ENCODE data around the gene OR1D5.
"Not testable (repeated sequence)": the region's sequence is repeated elsewhere in the genome, so short reads cannot be mapped to it uniquely, and the experiment has no call there.

The OR1D5 gene

DNA sequence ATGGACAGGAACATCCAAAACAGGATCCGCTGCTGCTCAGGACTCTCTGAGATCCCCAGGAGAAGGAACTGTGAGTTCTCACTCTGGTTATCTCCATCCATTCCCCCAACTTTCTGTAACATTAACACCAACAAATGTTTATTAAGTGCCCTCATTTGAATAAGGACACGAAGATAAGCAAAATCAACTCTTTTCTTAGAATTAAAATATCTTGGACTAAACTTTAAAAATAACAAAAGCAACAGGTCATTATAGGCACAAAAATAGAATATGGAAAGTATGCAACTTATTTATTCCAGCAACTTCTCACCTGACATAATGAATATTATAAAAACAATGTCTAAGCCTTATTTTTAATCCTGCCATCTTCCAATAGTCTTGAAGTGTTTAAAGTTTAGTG is at the start of gene OR1D5:
Gene OR1D5 (minus strand): TSS at position 101 of the 400 bp plus-strand sequence. CDS start 0 bp downstream, at position 101.
- not testable (repeated sequence) for DNase-seq (ENCODE audit: low read depth)

GRCh38 chr17:3104322-3104721 is 40.9 kb upstream of the OR1D5 start, which contains the start of gene OR1D2:
Gene OR1D2 (minus strand): TSS chr17:3104422. CDS start chr17:3092996, 11,426 bp downstream.
- no peak for DNase-seq (ENCODE audit: low read depth)

GRCh38 chr17:3073850-3074249 is 10.4 kb upstream of the OR1D5 start:
- DNase-seq (ENCODE audit: low read depth) = not testable (repeated sequence)

DNA sequence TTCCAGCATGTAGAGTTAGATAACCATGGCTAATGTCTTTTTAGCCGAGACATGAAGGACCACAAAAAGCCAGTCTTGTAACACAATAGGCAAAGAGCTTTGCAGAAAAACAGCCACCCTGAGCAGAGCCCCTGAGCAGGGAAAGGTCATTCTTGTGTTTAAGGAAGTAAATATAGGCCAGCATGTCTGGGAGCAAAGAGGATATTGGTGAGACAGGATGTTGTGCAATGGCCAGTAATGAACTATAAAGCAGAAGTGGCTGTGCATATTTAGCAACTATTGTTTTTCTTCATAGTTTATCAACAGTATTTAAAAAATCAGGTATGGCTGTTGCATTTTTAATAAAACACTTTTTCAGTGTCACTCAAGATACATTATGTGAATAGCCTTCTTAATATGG is 1.8 kb upstream of the OR1D5 start:
- DNase-seq (ENCODE audit: low read depth) = peak; percentile 24

DNA sequence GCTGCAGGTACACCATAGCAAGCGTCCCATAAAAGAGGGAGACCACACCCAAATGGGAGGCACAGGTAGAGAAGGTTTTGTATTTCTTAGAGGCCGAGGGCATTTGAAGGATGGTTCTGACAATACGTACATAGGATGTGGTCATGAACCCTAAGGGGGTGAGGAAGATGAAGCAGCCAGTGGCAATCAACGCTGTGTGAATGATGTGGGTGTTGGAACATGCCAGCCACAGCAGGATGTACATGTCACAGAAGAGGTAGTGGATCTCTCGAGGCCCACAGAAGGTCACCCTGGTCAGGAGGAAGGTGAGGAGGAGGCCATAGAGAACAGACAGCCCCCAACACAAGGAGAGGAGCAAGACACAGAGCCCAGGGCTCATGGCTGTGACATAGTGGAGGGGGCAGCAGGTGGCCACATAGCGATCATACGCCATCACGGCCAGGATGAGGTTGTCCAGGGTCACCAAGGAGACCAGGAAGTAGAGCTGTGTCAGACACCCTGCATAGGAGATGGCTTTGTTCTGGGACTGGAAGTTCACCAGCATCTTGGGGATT is 506 bp downstream of the OR1D5 start:
- not testable (repeated sequence) for DNase-seq (ENCODE audit: low read depth)

DNA sequence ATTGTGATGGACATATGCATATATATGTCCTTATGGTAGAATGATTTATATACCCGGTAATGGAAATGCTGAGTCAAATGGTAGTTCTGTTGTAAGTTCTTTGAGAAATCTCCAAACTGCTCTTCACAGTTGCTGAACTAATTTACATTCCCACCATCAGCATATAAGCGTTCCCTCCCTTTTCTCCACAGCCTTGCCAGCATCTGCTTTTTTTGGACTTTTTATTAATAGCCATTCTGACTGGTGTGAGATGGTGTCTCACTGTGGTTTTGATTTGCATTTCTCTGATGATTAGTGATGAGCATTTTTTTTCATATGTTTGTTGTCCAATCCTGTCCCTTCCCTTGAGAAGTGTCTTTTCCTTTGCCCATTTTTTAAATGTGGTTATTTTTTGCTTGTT is 8.5 kb downstream of the OR1D5 start:
- DNase-seq (ENCODE audit: low read depth) = not testable (repeated sequence)

DNA sequence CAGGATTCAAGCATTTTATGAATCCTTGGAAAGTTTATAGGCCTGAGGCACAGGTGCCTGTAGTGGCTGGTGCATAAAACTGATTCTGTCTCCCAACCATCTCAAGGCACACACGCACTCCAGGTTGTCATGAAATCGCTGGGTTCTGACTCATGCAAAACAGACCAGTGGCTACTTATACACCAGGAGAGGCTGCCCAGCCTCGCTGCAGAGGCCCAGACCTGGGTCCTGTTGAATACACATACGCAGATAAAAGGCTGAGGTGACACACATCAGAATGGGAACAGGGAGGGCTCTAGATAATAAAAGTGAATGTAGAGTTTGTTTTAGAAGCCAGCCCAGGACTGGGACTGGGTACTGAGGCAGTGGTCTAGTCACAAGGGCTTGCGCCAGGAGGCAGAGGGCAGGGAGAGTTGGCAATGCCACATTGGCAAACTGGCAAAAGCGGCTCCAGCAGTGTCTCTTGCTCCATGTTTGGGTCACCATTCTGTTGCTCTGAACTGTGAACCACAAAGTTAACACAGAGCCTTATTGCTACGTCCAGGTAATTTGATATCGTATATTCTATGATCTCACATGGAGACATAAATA is 13.6 kb downstream of the OR1D5 start:
- peak; percentile 11 for DNase-seq (ENCODE audit: low read depth)

DNA sequence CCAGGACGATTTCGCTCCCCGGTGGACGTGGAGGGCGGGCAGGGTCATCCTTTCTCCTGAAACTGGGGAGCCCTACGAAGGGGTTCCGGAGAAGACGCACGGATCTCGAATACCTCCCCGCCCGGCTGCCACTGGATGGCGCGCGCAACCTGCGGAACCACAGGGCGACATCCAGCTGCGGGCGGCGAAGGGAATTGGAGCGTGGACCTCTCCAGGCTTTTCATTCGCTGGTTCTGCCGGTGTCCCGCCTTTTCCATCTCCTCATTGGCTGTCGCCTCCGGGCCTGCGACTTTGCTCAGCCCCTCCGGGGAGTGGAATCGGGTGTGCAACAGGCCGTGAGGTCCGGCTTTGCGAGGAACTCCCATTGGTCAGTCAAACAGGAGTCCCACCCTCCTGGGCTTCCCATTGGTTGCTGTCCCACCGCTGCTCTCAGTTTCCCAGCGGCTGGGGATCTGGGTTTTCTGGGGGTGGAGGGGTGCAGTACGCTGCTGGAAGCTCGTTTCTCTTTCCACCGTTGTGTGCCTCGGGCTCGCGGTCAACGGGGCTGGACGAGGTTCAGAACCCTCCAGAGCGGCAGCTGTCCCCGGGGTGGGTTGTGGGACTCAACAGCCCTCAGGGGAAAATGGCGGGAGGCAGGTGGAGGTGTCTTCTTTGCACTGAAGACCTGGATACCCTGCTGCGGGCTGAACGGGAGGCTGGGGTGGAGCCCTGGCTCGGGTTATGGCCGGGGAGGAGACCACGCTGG is 14.5 kb downstream of the OR1D5 start:
- DNase-seq (ENCODE audit: low read depth) = peak; percentile 99

- DNase-seq (ENCODE audit: low read depth) = no peak
These were observed 16.7 kb downstream of the OR1D5 start for GRCh38 chr17:3046753-3047152.

- DNase-seq (ENCODE audit: low read depth) = no peak
These were observed 19.6 kb downstream of the OR1D5 start for GRCh38 chr17:3043737-3044365.

- no peak for DNase-seq (ENCODE audit: low read depth)
These were observed 22.5 kb downstream of the OR1D5 start for GRCh38 chr17:3040882-3041281.

DNA sequence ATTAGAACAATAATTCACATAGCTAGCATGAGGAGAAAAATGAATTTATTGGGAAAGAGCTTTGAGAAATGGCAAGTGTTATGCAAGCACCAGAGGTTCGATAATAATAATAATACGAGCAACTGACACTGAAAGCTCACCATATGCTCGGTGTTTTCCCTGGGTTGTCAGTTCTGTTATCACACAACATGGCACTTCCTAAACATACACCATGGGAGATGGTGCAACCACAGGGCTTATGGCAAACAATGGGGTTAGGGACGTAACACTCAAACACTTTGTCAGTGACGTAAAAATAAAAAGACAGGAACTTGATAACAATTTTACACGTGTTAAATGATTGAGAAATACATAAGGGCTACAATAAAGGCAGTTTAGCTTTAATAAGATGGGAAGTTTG is 23.7 kb downstream of the OR1D5 start:
- no peak for DNase-seq (ENCODE audit: low read depth)

GRCh38 chr17:3038941-3039340 is 24.5 kb downstream of the OR1D5 start:
- no peak for DNase-seq (ENCODE audit: low read depth)

GRCh38 chr17:3037259-3037658 is 26.1 kb downstream of the OR1D5 start:
- no peak for DNase-seq (ENCODE audit: low read depth)

- DNase-seq (ENCODE audit: low read depth) = no peak
These were observed 26.6 kb downstream of the OR1D5 start for GRCh38 chr17:3036800-3037199.

DNA sequence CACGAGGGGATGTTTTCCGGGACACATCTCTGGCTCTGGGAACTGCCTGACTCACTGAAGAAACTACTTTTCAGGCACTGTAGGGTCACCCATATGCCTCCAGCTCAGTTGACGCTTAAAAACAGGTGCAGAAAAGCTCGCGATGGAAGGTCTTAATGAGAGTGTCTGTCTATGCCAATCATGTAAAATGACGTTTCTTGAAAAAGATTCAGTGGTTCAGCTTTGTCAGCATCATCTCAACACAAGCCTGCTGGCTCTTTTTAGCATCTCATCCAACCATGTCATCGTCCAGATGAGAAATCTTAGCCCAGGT is 27.5 kb downstream of the OR1D5 start:
- no peak for DNase-seq (ENCODE audit: low read depth)

DNA sequence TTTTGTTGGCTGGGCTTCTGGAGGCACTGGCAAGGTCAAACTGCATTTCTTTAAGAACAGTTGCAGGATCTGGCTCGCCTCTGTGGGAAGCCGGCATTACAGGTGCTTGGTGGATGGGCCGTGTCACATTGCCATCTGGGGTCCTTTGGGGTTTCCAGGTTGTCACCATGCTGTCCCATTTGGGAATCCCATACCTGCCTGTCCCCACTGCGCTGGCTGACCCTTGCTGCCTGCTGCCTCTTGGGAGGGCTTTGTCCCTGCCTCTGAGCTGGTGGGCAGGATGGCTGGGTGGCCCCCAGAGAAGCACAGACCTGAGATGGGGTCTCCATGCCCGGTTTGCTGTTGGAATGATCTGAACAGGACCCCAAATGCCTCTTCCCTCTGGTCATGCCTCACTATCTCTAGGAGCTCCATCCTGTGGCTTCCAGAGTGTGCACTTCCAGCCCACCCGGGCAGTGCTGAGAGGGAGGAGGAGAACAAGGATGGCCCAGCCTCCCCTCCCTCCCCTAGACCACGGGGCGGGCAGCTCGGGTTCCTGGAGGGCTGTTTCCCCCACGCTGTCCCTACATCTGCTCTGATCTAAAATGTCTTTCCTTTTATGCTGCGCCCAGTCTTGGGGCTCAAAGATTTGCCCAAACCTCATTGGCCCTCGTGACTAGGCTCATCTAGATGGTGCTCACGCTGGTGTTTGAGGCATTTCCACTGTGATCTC is 28.0 kb downstream of the OR1D5 start:
- DNase-seq (ENCODE audit: low read depth) = no peak

GRCh38 chr17:3034578-3034920 is 28.9 kb downstream of the OR1D5 start:
- no peak for DNase-seq (ENCODE audit: low read depth)

DNA sequence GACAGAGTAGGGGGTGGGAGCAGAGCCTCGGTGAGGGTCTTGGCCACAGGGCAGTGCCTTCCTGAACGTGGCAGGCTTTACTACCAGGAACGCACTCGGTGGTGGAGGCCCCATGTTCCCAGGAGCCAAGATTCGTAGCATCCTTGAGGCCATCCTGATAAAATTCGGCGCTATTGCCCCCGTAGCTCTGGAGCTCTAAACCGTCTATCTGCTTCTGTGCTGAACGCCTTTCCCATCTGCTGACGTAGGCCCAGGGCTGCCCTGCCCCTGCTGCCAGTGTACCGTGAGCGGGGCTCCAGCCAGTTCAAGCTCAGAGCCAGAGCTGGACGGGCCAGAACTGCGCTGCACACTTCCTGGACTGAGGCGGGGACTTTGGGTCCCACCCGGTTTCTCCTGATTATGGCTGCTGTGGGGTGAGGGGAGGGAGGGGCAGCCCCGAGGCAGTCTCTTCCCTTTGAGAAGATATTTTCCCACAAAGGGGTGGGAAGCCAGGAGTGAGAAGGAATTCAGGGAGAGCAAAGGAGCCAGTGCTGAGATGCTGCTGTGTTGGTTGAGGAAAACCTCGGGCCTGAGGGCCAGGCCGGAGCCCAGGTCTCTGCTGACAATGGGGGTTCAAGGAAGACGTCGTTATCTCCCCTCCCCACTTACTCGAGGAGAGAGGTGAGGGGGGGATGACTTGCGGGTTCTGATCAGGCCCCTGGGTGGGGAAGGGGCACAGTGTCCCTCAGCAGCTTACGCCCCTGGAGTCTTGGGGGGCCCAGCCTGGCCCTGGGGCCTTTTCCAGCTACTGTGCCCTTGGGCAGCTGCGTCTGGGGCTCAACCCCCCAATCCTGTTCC is 29.4 kb downstream of the OR1D5 start:
- DNase-seq (ENCODE audit: low read depth) = no peak

GRCh38 chr17:3033248-3033640 is 30.2 kb downstream of the OR1D5 start:
- DNase-seq (ENCODE audit: low read depth) = no peak
